ENCODE measurements around the gene GRID1.

Gene GRID1

DNA sequence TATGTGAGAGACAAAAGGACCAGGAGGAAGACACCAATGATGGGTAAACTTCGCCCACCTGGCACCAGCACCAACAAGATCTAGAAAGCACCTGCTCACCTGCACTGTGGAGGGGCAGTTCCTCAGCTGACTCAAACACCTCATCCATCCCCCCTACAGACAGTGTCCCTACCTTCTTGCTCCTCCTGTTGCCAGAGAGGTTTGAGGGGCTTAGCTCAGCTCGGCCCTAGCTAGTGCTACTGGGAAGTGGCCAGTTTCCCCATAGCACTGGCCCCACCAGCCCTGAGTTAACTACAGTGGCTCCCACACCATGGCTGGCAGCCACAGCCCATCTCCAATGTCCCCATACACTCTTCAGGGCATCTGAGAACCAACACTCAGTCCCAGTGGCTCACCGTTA lies 70.8 kb downstream of the GRID1 start:
- no peak for DNase-seq (ENCODE audit: insufficient read length, low spot score)
- FAIRE-seq = no peak

DNA sequence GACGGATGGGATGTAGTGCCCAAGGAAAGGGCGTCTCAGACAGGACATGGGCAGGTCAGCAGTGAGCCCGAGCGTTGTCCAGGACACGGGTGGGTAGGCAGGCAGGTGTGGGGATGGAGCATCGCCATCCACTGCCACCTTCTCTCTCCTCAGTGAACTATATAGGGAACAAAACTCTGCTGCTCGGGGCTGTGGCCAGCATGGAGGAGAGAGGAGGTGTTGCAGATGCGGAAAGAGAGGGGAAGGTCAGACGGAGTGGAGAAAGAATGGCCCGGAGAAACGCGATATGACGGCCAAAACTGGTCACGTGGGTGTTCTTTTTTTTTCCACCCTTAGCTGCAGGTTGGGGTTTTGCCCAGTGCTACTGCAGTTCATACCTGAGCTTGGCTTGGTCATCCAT lies 71.2 kb downstream of the GRID1 start:
- DNase-seq (ENCODE audit: insufficient read length, low spot score) (no peak), FAIRE-seq (no peak)

DNA sequence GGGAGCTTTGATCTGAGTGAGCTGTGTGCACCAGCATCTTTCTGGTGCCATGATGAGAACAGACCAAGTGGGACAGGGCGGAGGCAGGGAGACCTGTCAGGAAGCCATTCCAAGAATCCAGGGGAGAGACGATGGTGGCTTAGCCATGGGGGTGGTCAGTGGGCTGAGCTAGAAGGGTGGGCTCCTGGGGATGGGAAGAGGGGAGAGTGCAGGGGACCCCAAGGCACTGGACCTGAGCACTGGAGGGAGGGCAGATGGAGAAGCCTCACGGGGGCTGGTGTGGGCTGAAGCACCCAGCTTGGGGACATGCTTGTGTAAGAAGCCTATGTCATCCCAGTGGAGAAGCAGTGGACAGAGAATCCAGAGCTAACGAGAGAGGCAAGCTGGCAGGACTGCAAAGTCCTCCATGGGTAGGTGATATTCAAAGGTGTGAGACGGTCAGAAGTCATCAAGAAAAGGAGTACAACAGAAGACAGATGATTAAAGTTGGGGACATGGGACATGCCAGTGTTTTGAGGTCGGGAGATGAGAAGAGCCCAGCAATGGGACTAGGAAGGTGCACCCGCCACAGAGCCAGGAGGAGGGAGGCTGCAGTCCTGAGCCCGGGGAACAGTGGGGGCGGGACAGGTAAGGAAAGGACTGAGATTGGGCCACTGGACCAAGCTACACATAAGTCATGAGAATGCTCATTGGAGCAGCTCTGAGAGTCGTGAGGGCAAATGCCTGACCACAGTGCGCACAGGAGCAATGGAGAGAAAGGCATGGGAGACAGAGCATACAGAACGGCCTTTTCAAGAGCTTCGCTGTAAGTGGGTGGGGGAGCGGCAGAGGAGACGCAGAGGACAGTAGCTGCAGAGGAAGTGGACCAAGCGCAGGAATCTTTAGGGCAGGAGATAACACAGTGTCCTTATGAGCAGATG lies 72.0 kb downstream of the GRID1 start:
- FAIRE-seq = no peak

DNA sequence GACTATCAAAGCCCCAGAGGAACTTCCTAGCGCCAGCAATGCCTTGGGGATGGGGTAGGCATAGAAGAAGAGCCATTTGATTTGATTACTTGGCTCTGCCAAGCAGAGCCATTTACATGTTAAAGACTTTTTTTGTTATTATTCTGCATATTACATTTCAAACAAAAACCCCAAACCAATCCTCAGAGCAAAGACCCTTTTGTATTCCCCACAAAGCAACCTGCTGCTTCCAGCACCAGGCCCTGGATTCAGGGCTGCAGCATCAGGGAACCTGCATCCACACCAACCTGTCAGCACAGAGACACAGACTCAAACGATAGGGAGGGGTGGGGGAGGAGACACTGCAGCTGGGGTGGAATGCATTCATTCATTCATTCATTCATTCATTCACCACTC lies 73.2 kb downstream of the GRID1 start:
- FAIRE-seq = no peak
- no peak for DNase-seq (ENCODE audit: insufficient read length, low spot score)

More for the DNA sequence above, 72.0 kb downstream of the GRID1 start:
- no peak for DNase-seq (ENCODE audit: insufficient read length, low spot score)

DNA sequence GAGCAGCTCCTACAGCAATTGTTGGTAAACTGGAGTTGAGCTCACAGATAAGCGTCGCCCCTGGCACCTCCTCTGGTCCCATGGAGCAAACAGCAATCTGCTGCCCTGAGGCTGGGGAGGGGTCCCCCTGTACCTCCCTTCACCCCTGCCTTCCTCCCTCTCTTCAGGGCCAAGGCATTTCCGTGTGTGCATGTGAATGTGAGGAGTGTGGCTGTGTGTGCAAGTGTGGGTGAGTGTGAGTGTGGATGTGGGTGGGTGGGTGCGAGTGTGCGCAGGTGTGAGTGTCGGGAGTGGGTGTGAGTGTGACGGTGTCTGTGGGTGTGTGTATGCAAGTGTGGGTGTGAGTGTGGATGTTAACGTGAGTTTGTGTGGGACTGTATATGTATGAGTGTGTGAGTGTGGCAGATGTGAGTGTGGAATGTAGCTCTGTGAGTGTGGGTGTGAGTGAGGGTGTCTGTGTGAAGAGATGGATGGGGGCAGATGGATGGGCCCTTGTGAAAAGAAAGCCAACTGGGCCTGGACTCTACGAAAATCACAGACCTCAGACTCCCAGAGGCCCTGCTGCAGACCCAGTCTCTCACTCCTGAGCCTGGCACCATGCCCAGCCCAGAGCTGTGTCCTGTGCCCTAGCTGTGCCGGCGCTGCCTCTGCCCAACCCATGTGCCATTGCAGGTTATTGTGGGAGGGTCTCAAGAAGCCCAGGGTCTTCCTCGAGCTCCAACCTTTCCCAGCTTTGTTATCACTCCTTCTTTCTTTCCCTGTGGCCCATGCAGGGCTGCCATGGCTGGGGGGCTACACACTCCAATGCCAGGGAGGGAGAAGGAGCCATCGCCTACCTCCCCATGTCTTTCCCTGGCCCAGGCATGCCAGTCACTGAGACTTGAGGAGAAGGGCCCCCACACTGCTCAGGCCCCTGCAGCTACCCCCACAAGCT lies 73.9 kb downstream of the GRID1 start:
- DNase-seq (ENCODE audit: insufficient read length, low spot score) (no peak), FAIRE-seq (no peak)

DNA sequence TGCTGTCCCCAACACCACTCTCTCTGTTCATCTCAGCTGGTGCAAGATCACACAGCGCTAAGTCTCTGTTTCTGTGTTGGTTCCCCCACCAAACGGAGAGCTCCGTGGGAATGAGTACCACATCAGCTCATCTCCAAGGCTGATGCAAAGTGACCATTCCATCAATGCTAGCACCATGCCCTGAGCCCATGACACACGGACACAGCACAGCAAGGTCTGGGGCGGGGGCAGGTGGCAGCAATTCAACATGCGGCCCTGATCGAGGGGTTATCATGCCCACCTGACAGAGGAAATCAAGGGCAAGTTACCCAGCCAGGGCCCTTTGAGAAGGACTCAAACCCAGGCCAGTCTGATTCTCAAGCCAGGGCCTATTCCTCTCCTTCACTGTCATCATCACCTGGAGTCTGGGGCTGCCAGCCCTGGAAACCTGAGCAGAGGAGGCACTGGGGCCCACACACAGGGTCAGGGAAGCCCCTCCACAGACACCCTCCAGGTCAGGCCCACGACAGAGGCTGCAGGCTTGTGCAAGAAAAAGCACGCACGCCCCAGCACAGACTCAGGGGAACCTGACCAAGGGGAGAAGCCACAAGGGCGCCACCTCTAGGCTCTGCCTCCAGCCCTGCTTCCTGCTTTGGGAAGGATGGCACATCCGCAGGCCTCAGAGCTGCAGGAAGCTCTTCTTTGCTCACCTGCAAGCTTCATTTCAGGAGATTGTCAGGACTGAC lies 74.8 kb downstream of the GRID1 start:
- no peak for DNase-seq (ENCODE audit: insufficient read length, low spot score)
- no peak for FAIRE-seq

DNA sequence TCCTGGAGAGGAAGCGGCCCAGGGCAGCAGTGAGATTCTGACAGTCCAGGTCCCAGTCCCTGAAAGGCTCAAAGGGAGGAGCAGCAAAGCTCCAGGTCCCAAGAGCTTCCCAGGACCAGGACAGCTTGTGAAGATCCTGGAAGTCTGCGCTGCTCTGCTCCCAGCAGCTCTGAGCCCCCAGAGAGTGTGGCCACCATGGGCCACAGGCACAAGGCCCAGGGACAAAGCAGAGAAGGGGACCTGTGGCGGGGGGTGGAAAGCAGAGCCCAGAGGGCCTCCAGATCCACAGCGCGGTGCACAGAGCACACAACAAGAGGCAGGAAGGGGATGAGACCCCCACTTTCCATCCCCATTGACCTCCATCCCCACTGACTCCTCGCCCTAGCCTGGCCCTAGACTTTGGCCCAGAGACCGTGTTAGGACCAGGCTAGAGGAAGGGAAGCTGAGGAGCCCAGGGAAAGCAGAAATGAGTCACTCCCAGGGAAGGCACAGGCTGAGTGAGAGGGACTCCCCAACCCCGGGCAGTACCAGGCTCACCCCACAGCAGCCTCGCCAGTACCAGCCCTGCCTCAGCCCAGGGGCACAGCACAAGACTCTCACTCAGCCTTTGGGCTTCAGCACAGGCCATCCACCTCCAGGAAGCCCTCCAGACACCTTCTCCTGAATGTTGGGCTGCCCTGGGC lies 75.5 kb downstream of the GRID1 start:
- DNase-seq (ENCODE audit: insufficient read length, low spot score) (no peak), FAIRE-seq (no peak)

DNA sequence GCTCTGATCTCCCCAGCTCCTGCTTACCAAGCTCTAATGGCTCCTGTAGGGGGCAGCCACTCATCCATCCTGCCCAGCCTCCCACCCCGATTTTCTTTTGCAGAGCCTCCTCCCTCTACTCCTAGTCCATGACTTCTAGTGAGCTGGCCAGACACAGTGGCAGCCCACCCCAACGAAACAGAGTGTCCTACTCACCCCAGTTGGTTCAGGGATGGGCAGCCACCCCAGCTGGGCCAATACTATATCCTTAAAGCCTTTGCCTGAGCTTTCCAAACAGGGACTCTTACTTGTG lies 77.1 kb downstream of the GRID1 start:
- no peak for FAIRE-seq
- DNase-seq (ENCODE audit: insufficient read length, low spot score) = no peak

DNA sequence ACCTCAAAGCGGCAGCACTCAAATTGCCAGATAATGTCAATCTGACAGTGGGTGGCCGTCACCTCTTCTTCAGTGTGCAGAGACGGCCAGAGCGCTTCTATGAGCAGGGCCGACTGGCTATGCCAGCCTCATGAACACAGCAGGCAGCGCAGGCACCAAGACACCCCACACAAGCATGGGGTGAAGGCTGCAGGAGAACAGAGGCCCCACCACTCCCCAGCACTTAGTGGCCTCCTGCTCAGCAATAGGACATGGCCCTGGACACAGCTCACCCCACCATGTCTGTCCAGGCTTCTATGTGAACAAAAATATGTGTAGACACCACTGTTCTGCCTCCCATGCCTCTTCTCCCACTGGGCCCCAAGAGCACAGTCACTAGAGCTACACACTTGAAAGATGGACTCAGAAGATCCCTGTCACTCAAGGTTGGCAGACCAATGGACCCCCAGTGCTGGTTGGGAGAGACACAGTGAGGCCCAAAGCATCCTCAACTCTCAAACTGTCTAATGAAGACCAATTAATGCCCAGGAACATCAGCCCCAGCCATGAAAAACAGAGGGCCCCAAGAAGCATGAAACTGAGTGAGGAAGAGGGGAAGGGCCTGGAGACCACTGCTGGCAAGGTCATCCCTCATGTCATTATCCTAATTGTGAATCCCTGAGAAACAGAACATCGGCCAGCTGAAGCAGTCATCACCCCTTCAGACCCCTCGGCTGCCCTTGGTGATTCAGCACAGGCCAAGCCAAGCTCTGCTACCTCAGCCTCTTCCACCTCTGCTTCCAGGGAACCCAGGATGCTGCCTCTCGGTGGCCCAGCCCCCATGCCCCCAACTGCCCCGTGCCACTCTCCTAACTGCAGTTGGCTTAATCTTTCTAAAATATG lies 77.7 kb downstream of the GRID1 start:
- DNase-seq (ENCODE audit: insufficient read length, low spot score) = no peak
- FAIRE-seq = no peak

DNA sequence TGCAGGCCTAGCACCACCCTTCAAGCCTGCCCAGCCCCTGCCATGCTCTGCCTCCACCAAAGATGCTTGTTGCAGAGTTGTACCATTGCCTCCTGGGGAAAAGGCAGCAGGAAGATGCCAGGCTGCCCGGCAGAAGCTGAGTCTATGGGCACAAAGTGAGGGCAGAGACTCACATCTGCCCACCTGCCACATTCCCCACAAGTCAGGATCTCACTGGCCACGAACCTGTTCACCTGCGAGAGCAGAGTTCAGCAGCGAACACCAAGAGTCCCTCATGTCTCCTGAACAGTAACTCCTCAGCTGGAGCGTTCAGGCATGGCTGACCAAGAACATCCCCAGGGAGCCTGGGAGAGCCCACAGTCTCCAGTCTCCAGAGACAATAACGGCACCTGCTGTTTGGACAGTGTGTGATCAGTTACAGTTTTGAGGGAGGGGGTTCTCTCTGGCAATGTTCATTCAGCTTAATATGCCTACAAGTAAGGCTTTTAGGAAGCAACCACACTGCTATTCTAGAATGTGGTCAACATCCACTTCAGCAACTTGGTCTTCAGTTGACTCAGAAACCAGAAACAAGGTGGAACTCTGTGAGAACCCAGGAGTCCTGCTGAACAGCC lies 78.5 kb downstream of the GRID1 start:
- FAIRE-seq = no peak
- DNase-seq (ENCODE audit: insufficient read length, low spot score) = no peak

DNA sequence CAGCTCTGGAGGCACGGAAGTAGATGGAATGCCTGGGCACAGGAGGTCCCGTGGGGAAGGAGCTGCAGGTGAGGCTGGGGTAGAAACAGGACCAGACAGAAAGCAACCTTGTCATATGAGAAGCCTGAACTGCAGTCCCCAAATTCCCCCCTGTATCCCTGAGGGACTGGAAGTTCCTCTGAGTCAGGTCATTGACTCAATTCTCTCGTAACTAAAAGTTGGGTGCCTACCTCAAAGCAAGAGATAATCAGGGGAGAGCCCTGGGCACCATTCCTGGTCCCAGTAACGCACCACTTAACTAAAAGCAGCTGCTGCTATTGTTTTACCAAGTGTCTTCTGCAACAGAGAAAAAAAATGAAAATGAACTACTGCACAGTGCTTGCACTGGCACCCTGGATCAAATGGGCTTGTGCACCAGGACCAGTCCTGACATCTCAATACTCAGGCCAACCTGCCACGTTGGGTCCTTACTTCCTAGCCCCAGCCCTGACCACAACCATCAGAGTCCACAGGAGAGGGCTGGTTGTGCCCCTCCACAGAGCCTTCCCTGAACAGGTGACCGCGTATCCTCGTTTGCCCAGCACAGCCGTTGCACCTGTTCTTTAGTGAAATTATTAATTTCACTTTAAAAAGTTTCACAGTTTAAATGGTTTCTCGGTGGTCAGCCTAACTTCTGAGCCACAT lies 79.3 kb downstream of the GRID1 start:
- no peak for FAIRE-seq

DNA sequence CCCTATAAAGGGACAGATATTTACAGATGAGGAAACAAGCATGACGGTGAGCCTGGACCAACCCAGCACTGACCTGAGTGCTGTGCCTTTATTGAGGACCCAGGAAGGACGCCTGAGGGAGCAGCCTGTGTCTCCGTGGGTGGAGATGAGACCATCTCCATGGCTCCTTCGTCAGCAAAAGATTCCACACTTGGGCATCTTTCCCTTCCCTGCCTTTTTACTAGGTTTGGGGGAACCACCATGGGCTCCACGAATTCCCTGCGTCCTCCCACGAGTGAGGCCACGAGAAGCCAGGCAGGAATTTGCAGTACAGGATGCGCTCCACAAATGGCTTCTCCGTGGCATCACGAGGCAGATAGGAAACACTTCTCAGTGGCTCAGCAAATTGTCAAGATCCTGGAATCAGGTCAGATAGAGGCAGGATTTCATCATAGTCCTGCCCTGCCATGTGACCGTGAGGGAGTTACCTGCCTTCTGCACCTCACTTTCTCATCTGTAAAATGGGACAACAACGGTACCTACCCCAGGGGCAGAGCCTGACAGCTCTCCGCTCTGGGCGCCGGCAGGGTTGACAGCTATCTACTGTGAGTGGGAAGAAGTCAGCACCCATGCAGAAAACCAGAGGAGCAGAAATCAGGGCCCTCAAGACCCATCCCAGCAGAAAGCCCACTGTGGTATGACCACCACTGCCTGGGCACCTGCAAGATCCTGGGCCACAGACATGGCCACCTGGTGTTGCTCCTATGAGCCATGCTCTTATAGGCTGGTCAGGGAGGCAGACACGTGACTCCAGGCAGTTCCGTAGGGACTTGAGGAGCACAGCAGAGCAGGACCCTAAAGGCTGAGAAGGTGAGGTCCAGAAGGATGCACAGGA lies 80.1 kb downstream of the GRID1 start:
- DNase-seq (ENCODE audit: insufficient read length, low spot score) (no peak), FAIRE-seq (no peak)

More for the DNA sequence above, 79.3 kb downstream of the GRID1 start:
- DNase-seq (ENCODE audit: insufficient read length, low spot score) = no peak

DNA sequence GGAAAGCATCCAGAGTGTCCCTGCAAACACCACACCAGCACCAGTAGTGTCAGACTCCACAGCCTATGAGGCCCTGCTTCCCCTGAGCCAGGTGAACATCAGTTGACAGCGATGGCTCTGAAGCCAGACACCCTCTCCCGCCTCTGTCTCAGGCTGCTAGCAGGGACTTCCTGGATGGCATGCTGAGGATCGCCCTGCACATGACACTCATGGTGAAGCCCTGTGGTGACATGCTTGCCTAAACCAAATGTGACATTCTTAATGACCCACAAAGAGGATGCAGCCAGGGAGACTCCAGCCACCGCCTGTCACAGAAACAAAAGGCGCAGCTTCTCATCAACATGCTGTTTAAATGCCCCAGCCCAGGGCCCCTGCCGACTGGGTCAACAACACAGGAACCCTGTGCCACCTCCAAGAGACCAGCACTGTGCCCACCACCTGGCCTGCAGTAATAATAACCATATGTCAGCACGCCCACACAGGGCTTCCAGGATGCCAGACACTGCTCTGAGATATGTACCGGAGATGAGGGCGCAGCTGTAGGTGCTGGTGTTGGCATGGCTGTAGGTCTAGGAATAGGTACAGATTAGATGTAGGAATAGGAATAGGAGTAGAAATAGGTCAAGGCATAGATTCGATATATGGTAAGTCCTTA lies 81.3 kb downstream of the GRID1 start:
- FAIRE-seq (no peak), DNase-seq (ENCODE audit: insufficient read length, low spot score) (no peak)

DNA sequence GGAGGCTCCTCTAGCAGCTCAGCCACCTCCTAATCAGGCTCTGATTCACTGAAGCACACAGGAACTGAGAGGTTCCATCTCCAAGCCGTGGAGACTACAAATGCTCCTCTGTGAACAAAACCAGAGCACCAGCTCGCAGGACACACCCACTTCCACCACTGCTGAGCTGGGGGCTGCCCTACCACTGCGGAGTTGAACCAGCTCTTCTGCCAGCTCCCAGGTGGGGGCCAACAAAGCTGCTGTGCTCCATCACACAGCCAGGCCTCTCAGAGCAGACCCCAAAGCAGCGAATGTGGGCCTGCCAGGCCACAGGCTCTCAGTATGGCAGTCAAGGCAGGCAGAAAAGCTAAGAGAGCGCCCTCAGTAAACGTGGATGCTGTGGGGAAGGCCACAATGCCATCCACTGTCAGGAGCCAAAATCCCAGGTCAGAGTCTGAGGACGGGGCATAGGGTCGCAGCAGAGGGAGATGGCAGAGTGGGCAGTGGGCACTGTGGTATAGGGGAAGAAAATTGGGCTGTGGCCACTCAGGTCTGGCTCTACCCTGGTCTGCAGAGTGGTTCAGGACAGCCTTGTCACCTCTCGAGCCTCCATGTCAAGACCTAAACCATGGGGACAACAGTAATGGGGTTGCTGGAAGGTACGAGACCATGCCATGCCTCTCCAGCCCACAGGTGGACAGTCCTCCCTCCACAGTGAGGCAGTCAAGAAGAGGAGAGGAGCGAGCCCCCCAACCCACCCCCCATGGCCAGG lies 82.1 kb downstream of the GRID1 start:
- DNase-seq (ENCODE audit: insufficient read length, low spot score) (no peak), FAIRE-seq (no peak)

DNA sequence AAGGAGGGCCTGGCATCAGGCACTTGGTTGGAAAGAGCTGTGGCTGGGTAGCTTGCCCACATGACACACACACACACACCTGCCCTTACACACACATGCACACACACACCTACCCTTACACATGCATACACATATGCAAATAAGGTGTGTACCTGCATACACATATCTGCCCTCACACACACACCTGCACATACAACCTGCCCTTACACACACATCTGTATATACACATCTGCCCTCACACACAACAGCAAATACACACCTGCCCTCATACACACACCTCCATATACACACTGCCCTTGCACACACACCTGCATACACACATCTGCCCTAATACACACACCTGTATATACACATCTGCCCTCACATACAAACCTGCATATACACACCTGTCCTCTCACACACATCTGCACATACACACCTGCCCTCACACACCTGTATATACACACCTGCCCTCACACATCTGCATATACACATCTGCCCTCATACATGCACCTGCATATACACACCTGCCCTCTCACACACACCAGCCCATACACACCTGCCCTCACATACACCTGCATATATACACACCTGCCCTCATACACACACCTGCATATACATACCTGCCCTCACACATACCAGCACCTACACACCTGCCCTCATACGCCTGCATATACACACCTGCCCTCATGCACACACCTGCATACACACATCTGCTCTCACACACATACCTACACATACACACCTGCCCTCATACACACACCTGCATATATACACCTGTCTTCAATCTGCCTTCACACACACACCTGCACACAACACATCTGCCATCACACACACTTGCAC lies 82.9 kb downstream of the GRID1 start:
- DNase-seq (ENCODE audit: insufficient read length, low spot score) (no peak), FAIRE-seq (no peak)

Data from HTR-8/SVneo (cell line).